ENCODE measurements around the gene ITPRID1.

Gene ITPRID1

GRCh38 chr7:31642681-31643115 is 128.8 kb downstream of the ITPRID1 start:
- no peak for TF ChIP-seq CTCF (IDR thresholded peaks at IDR 0.05; ENCODE audit: low read depth, low read length, missing control alignments)
- no peak for DNase-seq (ENCODE audit: low read depth)
- no peak overlapping the region for H3K4me3 ChIP-seq (ENCODE audit: low read depth, low read length)

- TF ChIP-seq CTCF (IDR thresholded peaks at IDR 0.05; ENCODE audit: low read depth, low read length, missing control alignments), result no peak
- no peak for DNase-seq (ENCODE audit: low read depth)
These were observed 133.1 kb downstream of the ITPRID1 start for GRCh38 chr7:31646942-31647341.

GRCh38 chr7:31647511-31647910 is 133.6 kb downstream of the ITPRID1 start:
- H3K4me3 ChIP-seq (ENCODE audit: low read depth, low read length), result no peak overlapping the region
- TF ChIP-seq CTCF (IDR thresholded peaks at IDR 0.05; ENCODE audit: low read depth, low read length, missing control alignments), result no peak
- DNase-seq (ENCODE audit: low read depth), result no peak

More at GRCh38 chr7:31646942-31647341, 133.1 kb downstream of the ITPRID1 start:
- no peak overlapping the region for H3K4me3 ChIP-seq (ENCODE audit: low read depth, low read length)

GRCh38 chr7:31648288-31648687 is 134.4 kb downstream of the ITPRID1 start:
- peak; percentile 6 for TF ChIP-seq CTCF (IDR thresholded peaks at IDR 0.05; ENCODE audit: low read depth, low read length, missing control alignments)
- no peak overlapping the region for H3K4me3 ChIP-seq (ENCODE audit: low read depth, low read length)
- no peak for DNase-seq (ENCODE audit: low read depth)

GRCh38 chr7:31648880-31649279 is 135.0 kb downstream of the ITPRID1 start:
- no peak for DNase-seq (ENCODE audit: low read depth)
- H3K4me3 ChIP-seq (ENCODE audit: low read depth, low read length), result no peak overlapping the region
- TF ChIP-seq CTCF (IDR thresholded peaks at IDR 0.05; ENCODE audit: low read depth, low read length, missing control alignments), result no peak

GRCh38 chr7:31651234-31652062 is 137.6 kb downstream of the ITPRID1 start:
- no peak for DNase-seq (ENCODE audit: low read depth)
- TF ChIP-seq CTCF (IDR thresholded peaks at IDR 0.05; ENCODE audit: low read depth, low read length, missing control alignments), result no peak
- H3K4me3 ChIP-seq (ENCODE audit: low read depth, low read length), result no peak overlapping the region

- no peak for DNase-seq (ENCODE audit: low read depth)
- H3K4me3 ChIP-seq (ENCODE audit: low read depth, low read length), result no peak overlapping the region
- no peak for TF ChIP-seq CTCF (IDR thresholded peaks at IDR 0.05; ENCODE audit: low read depth, low read length, missing control alignments)
These were observed 138.1 kb downstream of the ITPRID1 start for GRCh38 chr7:31652063-31652326.
